Gastrocnemius medialis (tissue), 4 donors: ENCODE measurements around the gene FBN2. TPM values are rescaled to one million over a fixed set of nuclear protein-coding genes. Genes with fewer than 3 reads are reported as not detected.

Experiments
- ATAC-seq, 2 donors: fragments of 150-250 bp; one replicate each; pipeline ENCODE4 v1.9.1; 2016
- DNase-seq, 2 donors: peaks; one replicate each; pipeline ENCODE4 v3.0.0-alpha.2; 2019
- H3K27ac ChIP-seq, 4 donors: fragments of 200-600 bp; sonication (generic); 1 replicate in 1 of 4; 2 replicates in 3 of 4; pipeline ENCODE4 v1.5.1; 2016 to 2018; ENCODE audit warnings: mild to moderate bottlenecking in 2 of 4, moderate library complexity in 1 of 4
- H3K27me3 ChIP-seq, 3 donors: fragments of 200-600 bp; sonication (generic) in 2 of 3; 1 replicate in 1 of 3; 2 replicates in 2 of 3; pipeline versions ENCODE4 v1.5.1 to v1.6.0; 2016 to 2019; ENCODE audit warnings: mild to moderate bottlenecking in 1 of 3, moderate library complexity in 1 of 3
- H3K36me3 ChIP-seq, 2 donors: fragments of 200-600 bp; sonication (generic) in 1 of 2; one replicate each; pipeline ENCODE4 v1.5.1; 2017 to 2018
- H3K4me1 ChIP-seq, 2 donors: fragments of 200-600 bp; sonication (generic) in 1 of 2; one replicate each; pipeline ENCODE4 v1.5.1; 2016 to 2017; ENCODE audit warnings: mild to moderate bottlenecking in 2 of 2
- H3K4me3 ChIP-seq, 4 donors: fragments of 200-600 bp; sonication (generic) in 3 of 4; 1 replicate in 1 of 4; 2 replicates in 3 of 4; pipeline ENCODE4 v1.5.1; 2016 to 2019; ENCODE audit warnings: mild to moderate bottlenecking in 2 of 4
- H3K9me3 ChIP-seq, 3 donors: fragments of 200-600 bp; sonication (generic) in 2 of 3; 1 replicate in 1 of 3; 2 replicates in 2 of 3; pipeline ENCODE4 v1.5.1; 2016 to 2019
- POLR2A ChIP-seq, 2 donors: fragments of 450-650 bp; IDR thresholded peaks; one replicate each; pipeline ENCODE4 v1.6.1; 2017; ENCODE audit warnings: antibody characterized with exemption in 2 of 2, mild to moderate bottlenecking in 2 of 2, moderate library complexity in 2 of 2
- in situ Hi-C, 4 donors: fragments of 200-750 bp; cut with MboI; loops; one replicate each; pipeline versions ENCODE4 v1.15.0 to v1.8.0; 2017; ENCODE audit warnings: low sequenced_read_pairs in 4 of 4
- intact Hi-C: fragments of 100-400 bp; cut with DNase I; formaldehyde crosslinking; loops from one replicate; pipeline ENCODE4 v1.15.1; 2023; ENCODE audit warnings: low total_unique reads
- total RNA-seq, 4 donors: library from RNA; depleted of rRNA; stranded (reverse); fragments of >200 nt; gene quantifications; one replicate each; pipeline versions ENCODE4 v1.1.0 to v1.2.3, GENCODE V29; 2016
- TF ChIP-seq, protein P1 (sequence below), 5 experiments: fragments of 450-650 bp in 3 of 5; fragments of 200-600 bp in 2 of 5; sonication (generic) in 2 of 5; IDR thresholded peaks in 4 of 5; conservative IDR thresholded peaks in 1 of 5; 1 replicate in 4 of 5; 2 replicates in 1 of 5; pipeline ENCODE4 v1.5.1; 2016 to 2019; ENCODE audit warnings: antibody characterized with exemption in 5 of 5, mild to moderate bottlenecking in 3 of 5, moderate library complexity in 3 of 5

Gene FBN2
- total RNA-seq, 4 donors from 2014 or later = 0.07 to 0.20 TPM; not detected in 2

- no peak for TF ChIP-seq POLR2A (IDR thresholded peaks at IDR 0.05)
- TF ChIP-seq, protein P1, sequence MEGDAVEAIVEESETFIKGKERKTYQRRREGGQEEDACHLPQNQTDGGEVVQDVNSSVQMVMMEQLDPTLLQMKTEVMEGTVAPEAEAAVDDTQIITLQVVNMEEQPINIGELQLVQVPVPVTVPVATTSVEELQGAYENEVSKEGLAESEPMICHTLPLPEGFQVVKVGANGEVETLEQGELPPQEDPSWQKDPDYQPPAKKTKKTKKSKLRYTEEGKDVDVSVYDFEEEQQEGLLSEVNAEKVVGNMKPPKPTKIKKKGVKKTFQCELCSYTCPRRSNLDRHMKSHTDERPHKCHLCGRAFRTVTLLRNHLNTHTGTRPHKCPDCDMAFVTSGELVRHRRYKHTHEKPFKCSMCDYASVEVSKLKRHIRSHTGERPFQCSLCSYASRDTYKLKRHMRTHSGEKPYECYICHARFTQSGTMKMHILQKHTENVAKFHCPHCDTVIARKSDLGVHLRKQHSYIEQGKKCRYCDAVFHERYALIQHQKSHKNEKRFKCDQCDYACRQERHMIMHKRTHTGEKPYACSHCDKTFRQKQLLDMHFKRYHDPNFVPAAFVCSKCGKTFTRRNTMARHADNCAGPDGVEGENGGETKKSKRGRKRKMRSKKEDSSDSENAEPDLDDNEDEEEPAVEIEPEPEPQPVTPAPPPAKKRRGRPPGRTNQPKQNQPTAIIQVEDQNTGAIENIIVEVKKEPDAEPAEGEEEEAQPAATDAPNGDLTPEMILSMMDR (IDR thresholded peaks at IDR 0.05 in 4 of 5, conservative IDR thresholded peaks at IDR 0.05 in 1 of 5) = no peak
- in situ Hi-C loops (no loop called here), intact Hi-C loops (no loop called here)
- DNase-seq (no peak), ATAC-seq (no peak)
- Histone ChIP-seq H3K36me3 (no peaks in the 10 kb centered on the region), H3K9me3 (no peaks in the 10 kb centered on the region), H3K4me3 (no peak overlapping the region), H3K27ac (no peak overlapping the region), H3K27me3 (no peaks in the 10 kb centered on the region), H3K4me1 (no peaks in the 10 kb centered on the region)
Observed at GRCh38 chr5:128399111-128399510, 138.9 kb downstream of the FBN2 start.

- Histone ChIP-seq H3K9me3 (no peaks in the 10 kb centered on the region), H3K36me3 (no peaks in the 10 kb centered on the region), H3K4me1 (no peaks in the 10 kb centered on the region), H3K4me3 (no peak overlapping the region), H3K27ac (no peak overlapping the region), H3K27me3 (no peaks in the 10 kb centered on the region)
- intact Hi-C loops = no loop called here
- DNase-seq (no peak), ATAC-seq (no peak)
- in situ Hi-C loops = no loop called here
- TF ChIP-seq, protein P1 (IDR thresholded peaks at IDR 0.05 in 4 of 5, conservative IDR thresholded peaks at IDR 0.05 in 1 of 5) = no peak
- TF ChIP-seq POLR2A (IDR thresholded peaks at IDR 0.05) = no peak
Observed at GRCh38 chr5:128397876-128398275, 140.2 kb downstream of the FBN2 start.

GRCh38 chr5:128395073-128395472 lies 143.0 kb downstream of the FBN2 start:
- H3K4me1 ChIP-seq = no peaks in the 10 kb centered on the region
- intact Hi-C loops = no loop called here
- DNase-seq (no peak), ATAC-seq (no peak)
- H3K27me3 ChIP-seq = no peaks in the 10 kb centered on the region
- no peak overlapping the region for H3K27ac ChIP-seq
- TF ChIP-seq POLR2A (IDR thresholded peaks at IDR 0.05) = no peak
- TF ChIP-seq, protein P1 (IDR thresholded peaks at IDR 0.05 in 4 of 5, conservative IDR thresholded peaks at IDR 0.05 in 1 of 5) = no peak
- H3K36me3 ChIP-seq = no peaks in the 10 kb centered on the region
- no peaks in the 10 kb centered on the region for H3K9me3 ChIP-seq
- no peak overlapping the region for H3K4me3 ChIP-seq
- in situ Hi-C loops = no loop called here

GRCh38 chr5:128384068-128384467 lies 154.0 kb downstream of the FBN2 start:
- in situ Hi-C loops = no loop called here
- intact Hi-C loops = no loop called here

More at GRCh38 chr5:128384068-128384467, 154.0 kb downstream of the FBN2 start:
- ATAC-seq (no peak), DNase-seq (no peak)
- no peak for TF ChIP-seq POLR2A (IDR thresholded peaks at IDR 0.05)
- TF ChIP-seq, protein P1 (IDR thresholded peaks at IDR 0.05 in 4 of 5, conservative IDR thresholded peaks at IDR 0.05 in 1 of 5) = no peak
- Histone ChIP-seq H3K4me3 (no peak overlapping the region), H3K4me1 (no peaks in the 10 kb centered on the region), H3K27ac (no peak overlapping the region), H3K27me3 (no peaks in the 10 kb centered on the region), H3K36me3 (no peaks in the 10 kb centered on the region), H3K9me3 (no peaks in the 10 kb centered on the region)
